Medulla oblongata (tissue), 1 donor: ENCODE results near the gene GMPR.

ENCODE experiments used
- DNase-seq: peaks from one replicate; pipeline ENCODE4 v3.0.0-alpha.2; 2015; ENCODE audit errors: extremely low spot score

Gene GMPR

GRCh38 chr6:16327777-16328325 lies 89.5 kb downstream of the GMPR start:
- DNase-seq: no peak

- DNase-seq: no peak
Observed at GRCh38 chr6:16329233-16329632, 90.8 kb downstream of the GMPR start.

GRCh38 chr6:16331384-16332174 lies 93.2 kb downstream of the GMPR start:
- peak; percentile 90 for DNase-seq

GRCh38 chr6:16332175-16332542 lies 93.8 kb downstream of the GMPR start:
- peak; percentile 95 for DNase-seq

GRCh38 chr6:16333580-16333979 lies 95.2 kb downstream of the GMPR start:
- no peak for DNase-seq

- peak; percentile 48 for DNase-seq
Observed at GRCh38 chr6:16334671-16335070, 96.3 kb downstream of the GMPR start.

GRCh38 chr6:16335176-16335575 lies 96.8 kb downstream of the GMPR start:
- no peak for DNase-seq

- no peak for DNase-seq
Observed at GRCh38 chr6:16336056-16336818, 97.8 kb downstream of the GMPR start.

GRCh38 chr6:16336911-16337294 lies 98.5 kb downstream of the GMPR start:
- no peak for DNase-seq

GRCh38 chr6:16337295-16337975 lies 99.0 kb downstream of the GMPR start:
- DNase-seq: peak; percentile 66

GRCh38 chr6:16338577-16339264 lies 100.3 kb downstream of the GMPR start:
- DNase-seq: peak; percentile 50

GRCh38 chr6:16339265-16339587 lies 100.8 kb downstream of the GMPR start:
- no peak for DNase-seq

- DNase-seq: no peak
Observed at GRCh38 chr6:16343593-16343992, 105.2 kb downstream of the GMPR start.

- no peak for DNase-seq
Observed at GRCh38 chr6:16344756-16345155, 106.4 kb downstream of the GMPR start.
